AG04450 (cell line): ENCODE measurements around the gene BSND. TPM values are rescaled to one million over a fixed set of nuclear protein-coding genes. Genes with fewer than 3 reads are reported as not detected.

Experiments
- CTCF ChIA-PET: fragments of 300-600, 350-600 bp; formaldehyde crosslinking; extraction: SDS; loops from one replicate; lab custom pipeline; 2022; ENCODE audit warnings: antibody characterized with exemption, inconsistent platforms; lab: Charles Lee
- POLR2A ChIA-PET: fragments of 350-600 bp; formaldehyde crosslinking; extraction: SDS; loops from one replicate; lab custom pipeline; 2021; ENCODE audit warnings: antibody characterized with exemption, inconsistent platforms; lab: Yijun Ruan, JAX
- DNase-seq: peaks from one replicate; pipeline ENCODE4 v3.0.0-alpha.2; 2011; ENCODE audit warnings: low read depth, low spot score
- H3K27ac ChIP-seq: one replicate; pipeline ENCODE4 v1.5.1; 2012; ENCODE audit warnings: low read depth, low read length, control low read depth
- H3K27me3 ChIP-seq: one replicate; pipeline ENCODE4 v1.6.0; 2012; ENCODE audit warnings: low read length; ENCODE audit not compliant: control insufficient read depth, insufficient read depth
- H3K4me3 ChIP-seq: 2 replicates; pipeline ENCODE4 v1.5.1; 2011; ENCODE audit warnings: mild to moderate bottlenecking, low read depth, low read length, control low read depth
- H3K9me3 ChIP-seq: 2 replicates; pipeline ENCODE4 v1.5.1; 2012; ENCODE audit warnings: low read length; ENCODE audit not compliant: control insufficient read depth, insufficient read depth
- polyA plus RNA-seq: library from polyadenylated mRNA; depleted of rRNA; stranded (reverse); fragments of >200 nt; gene quantifications from 2 replicates; pipeline ENCODE4 v1.2.3, GENCODE V29; 2011
- TF ChIP-seq, protein P1 (sequence below): IDR thresholded peaks from 2 replicates; pipeline ENCODE4 v1.5.1; 2011; ENCODE audit warnings: low read depth, low read length, control low read depth, inconsistent platforms

BSND gene
- polyA plus RNA-seq, 1 experiment = not detected

DNA sequence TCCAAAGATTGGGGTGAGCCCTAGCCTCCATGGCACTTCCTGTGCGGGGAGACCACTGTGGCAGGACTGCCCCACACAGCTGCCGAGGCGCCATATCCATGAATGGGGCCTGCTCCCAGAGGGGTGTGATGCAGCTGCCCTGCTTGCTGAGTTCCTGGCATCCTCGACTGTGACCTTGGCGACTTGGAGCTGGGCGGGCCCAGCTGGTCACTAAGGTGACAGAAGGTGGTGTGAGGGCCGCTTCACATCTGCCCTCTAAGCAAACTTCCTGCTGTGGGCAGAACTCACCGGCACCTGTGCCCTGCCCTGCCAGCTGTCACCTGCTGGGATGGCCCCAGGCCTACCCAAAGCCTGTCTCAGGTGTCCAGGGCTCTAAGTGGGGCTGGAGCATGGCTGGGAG, 9.3 kb upstream of the BSND start:
- peaks cover 26% of the 10 kb centered on the region for H3K27me3 ChIP-seq
- no peak overlapping the region for H3K27ac ChIP-seq
- TF ChIP-seq, protein P1, sequence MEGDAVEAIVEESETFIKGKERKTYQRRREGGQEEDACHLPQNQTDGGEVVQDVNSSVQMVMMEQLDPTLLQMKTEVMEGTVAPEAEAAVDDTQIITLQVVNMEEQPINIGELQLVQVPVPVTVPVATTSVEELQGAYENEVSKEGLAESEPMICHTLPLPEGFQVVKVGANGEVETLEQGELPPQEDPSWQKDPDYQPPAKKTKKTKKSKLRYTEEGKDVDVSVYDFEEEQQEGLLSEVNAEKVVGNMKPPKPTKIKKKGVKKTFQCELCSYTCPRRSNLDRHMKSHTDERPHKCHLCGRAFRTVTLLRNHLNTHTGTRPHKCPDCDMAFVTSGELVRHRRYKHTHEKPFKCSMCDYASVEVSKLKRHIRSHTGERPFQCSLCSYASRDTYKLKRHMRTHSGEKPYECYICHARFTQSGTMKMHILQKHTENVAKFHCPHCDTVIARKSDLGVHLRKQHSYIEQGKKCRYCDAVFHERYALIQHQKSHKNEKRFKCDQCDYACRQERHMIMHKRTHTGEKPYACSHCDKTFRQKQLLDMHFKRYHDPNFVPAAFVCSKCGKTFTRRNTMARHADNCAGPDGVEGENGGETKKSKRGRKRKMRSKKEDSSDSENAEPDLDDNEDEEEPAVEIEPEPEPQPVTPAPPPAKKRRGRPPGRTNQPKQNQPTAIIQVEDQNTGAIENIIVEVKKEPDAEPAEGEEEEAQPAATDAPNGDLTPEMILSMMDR = no peak
- POLR2A ChIA-PET = interaction anchor here (0.6 to 0.7 kb wide), 2 partner anchors 34 to 501 kb away, joined by 3 to 4 read pairs; no protein-coding TSS in a partner anchor
- CTCF ChIA-PET = interaction anchor here (2.0 to 7.1 kb wide), 4 partner anchors 16 to 45 kb away, joined by 6 to 35 read pairs (median 12); no protein-coding TSS in a partner anchor
- no peaks in the 10 kb centered on the region for H3K9me3 ChIP-seq
- DNase-seq = no peak
- H3K4me3 ChIP-seq = no peak overlapping the region

DNA sequence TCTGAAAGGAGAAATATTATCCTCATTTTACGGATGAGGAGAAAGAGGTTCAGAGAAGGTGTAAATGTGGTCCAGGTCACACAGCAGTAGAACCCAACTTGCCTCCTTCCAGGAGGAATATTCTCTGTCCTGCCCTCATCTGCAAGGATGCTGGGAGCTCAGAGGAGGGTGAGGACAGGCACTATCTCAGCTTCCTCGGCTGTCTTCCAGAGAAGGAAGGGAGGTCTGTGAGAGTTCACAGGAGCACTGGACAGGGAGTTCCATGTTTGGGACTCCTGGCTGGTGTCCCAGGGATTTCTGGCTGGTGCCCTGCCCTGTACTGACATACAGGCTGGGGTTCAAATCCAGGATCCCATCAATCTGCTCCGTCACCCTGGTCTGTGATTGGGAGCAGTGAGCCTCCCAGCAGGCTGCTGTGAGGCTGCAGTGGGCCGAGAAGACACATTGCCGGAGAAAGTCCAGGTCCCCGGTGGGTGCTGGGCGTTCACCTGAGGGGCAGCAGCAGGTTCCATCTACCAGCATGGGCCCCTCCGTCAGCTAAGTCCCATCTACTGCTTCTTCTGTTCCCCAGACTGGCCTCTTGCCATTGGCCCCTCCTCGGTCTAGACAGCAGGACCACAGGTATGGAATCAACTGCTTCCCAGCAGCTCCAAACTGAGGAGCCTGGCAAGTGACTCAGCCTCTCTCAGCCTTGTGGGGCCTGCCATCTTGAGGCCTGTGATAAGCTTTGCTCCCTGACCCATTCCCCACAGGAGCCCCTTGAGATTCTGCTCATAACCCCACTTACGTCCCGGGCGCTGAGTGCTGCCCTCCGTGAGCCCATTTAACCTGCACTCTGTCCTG, 8.5 kb upstream of the BSND start:
- Histone ChIP-seq H3K27me3 (peaks cover 28% of the 10 kb centered on the region), H3K27ac (no peak overlapping the region), H3K9me3 (no peaks in the 10 kb centered on the region), H3K4me3 (no peak overlapping the region)
- POLR2A ChIA-PET = interaction anchor here (0.6 to 0.7 kb wide), 2 partner anchors 35 to 501 kb away, joined by 3 to 4 read pairs; no protein-coding TSS in a partner anchor
- TF ChIP-seq, protein P1 = no peak
- DNase-seq = no peak
- CTCF ChIA-PET = interaction anchor here (2.0 to 2.1 kb wide), 2 partner anchors 17 to 45 kb away, joined by 6 to 12 read pairs; no protein-coding TSS in a partner anchor

DNA sequence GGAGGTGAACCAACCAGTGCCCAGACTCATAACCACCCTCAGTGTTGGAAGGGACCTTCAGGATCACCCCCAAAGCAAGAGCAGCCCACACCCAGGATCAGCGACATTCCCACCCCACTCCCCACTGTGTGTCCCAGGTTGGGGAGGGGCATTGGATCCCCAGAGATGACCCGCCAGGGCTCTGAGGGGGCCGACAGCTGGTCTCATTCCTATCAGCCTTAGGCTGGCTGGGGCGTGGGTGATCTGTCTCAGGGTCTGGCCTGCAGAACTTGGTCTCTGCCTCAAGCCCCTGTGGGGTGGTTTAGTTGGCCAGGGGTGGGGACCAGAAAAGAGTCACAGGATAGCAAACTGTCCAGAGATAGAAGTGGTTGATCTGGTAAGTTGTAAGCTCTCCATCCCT, 7.8 kb upstream of the BSND start:
- Histone ChIP-seq H3K27ac (no peak overlapping the region), H3K9me3 (no peaks in the 10 kb centered on the region), H3K27me3 (peaks cover 28% of the 10 kb centered on the region), H3K4me3 (no peak overlapping the region)
- CTCF ChIA-PET = interaction anchor here (1.1 to 2.0 kb wide), 3 partner anchors 18 to 46 kb away, joined by 3 to 7 read pairs (median 6); no protein-coding TSS in a partner anchor
- no peak for DNase-seq
- POLR2A ChIA-PET = no interaction called here
- TF ChIP-seq, protein P1 = no peak

DNA sequence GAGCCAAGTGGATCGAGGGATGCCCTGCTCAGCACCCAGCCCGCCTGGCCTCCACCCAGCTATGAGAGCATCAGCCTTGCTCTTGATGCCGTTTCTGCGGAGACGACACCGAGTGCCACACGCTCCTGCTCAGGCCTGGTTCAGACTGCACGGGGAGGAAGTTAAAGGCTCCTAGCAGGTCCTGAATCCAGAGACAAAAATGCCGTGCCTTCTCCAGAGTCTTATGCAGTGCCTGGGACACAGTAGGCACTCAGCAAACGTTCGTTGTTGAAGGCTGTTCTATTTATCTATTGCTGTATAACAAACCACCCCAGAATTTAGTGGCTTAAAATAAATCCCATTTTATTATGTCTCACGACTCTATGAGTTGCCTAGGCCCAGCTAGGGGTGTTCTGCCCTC, 6.8 kb upstream of the BSND start:
- no peaks in the 10 kb centered on the region; the same call in 1 of the 2 replicates for H3K9me3 ChIP-seq
- no peak overlapping the region for H3K4me3 ChIP-seq
- ChIA-PET CTCF (interaction anchor here (0.6 to 1.3 kb wide), 3 partner anchors 31 to 565 kb away, joined by 3 to 7 read pairs (median 3); no protein-coding TSS in a partner anchor), POLR2A (no interaction called here)
- peaks cover 35% of the 10 kb centered on the region for H3K27me3 ChIP-seq
- no peak for DNase-seq
- no peak overlapping the region for H3K27ac ChIP-seq
- TF ChIP-seq, protein P1 = no peak
